Renal cortex interstitium (tissue), 11 donors: ENCODE data around the gene WASF2. TPM values are rescaled to one million over a fixed set of nuclear protein-coding genes. Genes with fewer than 3 reads are reported as not detected.
"Not testable (repeated sequence)": the region's sequence is repeated elsewhere in the genome, so short reads cannot be mapped to it uniquely, and the experiment has no call there.

Experiments used
- DNase-seq, 11 donors: peaks; one replicate each; pipeline ENCODE4 v3.0.0-alpha.2; 2013; ENCODE audit warnings: low read depth in 9 of 11, low spot score in 4 of 11; ENCODE audit errors: extremely low read depth in 1 of 11
- polyA plus RNA-seq, 3 donors: library from polyadenylated mRNA; unstranded; fragments of 120-200 nt; gene quantifications; one replicate each; pipeline ENCODE4 v1.2.1, GENCODE V29; 2013; ENCODE audit not compliant: insufficient read length in 3 of 3

Gene WASF2
- polyA plus RNA-seq, 3 donors = 124 to 151 (median 135) TPM

DNA sequence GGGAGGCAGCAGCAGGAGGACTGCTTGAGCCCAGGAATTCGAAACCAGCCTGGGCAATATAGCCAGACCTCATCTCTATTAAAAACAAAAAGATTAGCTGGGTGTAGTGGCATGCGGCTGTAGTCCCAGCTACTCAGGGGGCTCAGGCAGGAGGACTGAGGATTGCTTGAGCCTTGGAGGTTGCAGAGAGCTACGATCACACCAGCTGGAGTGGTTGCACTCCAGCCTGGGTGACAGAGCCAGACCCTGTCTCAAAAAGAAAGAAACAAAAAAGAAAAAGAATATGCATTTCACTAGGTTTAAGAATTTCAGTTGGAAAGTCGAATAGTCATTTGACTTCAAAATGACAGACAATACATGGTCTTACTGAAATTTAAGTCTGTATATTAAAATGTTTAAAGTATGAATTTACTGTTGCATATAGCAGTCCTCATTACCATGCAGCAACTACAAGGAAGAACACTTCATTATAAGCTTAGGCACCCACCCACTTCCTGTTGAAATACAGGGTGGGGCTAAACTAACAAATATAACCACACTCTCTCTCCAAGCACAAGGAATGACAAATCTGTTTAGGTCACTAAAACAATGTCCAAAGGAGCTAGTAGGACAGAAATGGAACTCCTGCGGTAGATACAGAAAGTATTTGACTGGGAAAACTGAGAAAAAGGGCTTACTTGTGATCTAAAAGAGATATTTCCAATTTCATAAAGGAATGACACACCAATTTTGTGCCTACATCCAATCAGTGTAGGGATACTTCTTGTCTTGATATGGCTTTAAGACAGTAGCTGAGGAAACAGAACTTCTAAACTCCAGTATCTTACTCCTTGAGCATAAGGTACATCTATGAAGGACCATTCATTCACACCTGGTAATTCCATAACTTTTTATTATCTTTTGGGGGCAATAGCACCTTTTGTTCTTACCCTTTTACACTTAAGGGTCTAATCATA lies 53.5 kb downstream of the WASF2 start:
- peak in 1 of 11 donors; percentile 27 for DNase-seq

DNA sequence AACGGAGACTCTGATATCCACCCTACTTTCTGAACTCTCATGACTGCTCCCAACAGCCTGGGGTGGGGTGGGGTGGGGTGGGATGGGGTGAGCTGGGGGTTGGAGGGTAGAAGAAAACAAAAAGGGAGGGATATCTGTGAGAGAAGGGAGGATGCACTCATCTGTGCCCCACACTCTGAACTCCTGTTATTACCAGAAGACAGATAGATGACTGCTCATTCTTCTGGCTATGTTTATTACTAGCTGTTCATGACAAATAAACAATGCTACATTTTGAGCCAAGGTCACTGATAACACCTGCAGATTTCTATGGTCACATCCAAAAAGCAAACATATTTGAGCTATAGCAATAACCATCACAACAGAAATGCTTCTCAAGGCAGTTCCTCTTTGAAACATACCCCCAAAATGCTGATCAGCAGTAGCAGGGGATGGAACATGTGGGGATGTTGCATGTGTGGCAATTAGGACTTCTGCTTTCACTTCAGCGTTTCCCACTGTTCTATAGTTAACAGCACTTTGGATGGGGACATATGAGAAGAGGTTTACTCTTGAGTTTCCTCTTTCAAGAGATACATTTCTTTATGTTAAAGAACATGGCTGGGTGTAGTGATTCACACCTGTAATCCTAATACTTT lies 54.3 kb downstream of the WASF2 start:
- DNase-seq = no peak

DNA sequence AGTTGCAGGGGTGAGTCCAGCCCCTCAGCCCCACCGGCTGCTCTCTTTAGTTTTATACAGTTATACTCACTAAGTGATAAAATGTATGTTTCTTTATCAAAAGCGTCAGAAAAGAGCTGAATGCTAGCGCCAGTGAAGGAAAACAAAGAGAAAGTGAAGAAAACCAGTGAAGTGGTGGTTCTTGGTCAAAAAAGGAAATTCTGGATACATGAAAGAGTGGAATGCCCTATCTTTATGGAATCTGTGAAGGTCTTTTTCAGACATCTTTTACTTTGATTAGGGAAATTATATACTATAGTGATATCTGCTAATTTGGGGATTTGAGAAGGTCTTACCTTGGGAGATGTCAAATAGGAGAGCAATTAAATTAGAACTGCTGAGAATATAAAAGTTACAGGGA lies 56.3 kb downstream of the WASF2 start:
- DNase-seq = no peak

DNA sequence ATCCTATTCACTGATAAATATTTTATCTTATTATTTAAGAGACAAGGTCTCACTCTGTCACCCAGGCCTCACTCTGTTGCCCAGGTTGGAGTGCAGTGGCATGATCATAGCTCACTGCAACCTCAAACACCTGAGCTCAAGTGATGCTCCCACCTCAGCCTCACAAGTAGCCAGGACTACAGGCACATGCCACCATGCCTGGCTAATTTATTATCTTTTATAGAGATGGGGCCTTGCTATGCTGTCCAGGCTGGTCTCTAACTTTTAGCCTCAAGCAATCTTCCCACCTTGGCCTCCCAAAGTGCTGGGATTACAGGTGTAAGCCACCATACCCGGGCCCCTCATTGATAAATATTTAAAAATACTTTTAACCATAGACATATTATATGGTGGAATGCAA lies 57.2 kb downstream of the WASF2 start:
- DNase-seq = not testable (repeated sequence)

DNA sequence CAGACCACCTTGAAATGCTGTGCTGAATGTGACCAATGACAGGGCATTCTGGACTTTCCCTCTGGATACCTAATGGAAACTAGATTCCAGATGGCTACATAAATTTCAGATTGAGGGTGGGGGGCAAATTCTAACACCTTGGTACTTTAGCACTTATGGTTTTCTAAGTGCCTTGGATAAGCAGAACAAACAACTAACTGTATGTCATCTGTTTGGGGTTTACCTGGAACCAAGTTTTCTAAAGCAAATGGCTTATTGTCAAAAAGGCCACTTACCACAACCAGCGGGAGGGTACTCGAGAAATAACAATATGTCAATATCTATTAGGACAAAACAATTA lies 58.4 kb downstream of the WASF2 start:
- DNase-seq = no peak

DNA sequence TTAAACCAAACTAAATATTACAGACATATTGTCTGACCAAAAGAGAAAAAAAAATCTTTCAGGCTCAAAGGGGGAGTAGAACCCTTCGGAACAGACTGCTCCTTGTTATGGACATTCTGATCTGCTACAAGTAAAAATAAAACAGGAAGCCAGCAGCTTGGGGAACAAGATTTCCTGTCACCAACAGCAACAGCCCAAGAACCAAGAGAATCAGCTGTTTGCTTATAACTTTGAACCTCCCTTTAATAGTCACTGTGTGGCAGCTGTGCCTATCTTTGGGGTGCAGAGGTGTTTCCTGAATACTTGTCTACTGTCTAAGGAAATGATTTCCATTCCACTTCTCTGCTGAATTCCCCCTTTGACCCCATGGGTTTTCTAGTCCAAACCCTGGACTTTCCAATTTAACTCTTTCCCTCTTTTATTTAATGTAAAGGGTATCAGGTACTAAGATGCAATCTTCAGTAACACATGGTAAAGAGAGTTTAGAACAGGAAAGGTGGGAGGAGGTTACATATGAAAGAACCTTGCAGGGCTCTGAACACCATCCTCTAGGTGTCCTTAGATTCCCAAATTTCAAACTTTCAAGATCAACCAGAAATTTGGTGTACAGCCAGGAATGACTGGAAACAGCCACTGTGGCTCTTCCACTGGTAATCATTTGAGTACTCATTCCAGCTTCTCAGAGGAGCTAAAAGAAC lies 58.9 kb downstream of the WASF2 start:
- no peak for DNase-seq

DNA sequence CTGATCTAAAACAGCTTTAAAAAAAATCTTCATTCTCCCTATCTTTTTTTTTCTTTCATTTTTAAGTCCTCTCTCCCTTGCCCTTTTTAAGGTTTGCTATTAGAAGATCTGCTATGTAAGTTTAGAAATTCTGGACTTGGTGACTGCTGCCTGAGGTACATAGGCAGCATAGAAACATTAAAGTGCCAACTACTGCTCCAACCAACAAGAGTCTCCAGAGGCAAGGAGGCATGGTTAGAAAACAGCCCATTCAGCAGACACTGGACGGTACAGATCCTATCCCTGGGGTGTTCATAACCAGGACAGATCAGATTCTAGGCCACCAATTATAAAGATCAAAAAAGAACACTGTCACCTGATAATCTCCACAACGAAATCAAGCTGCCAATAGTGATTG lies 60.9 kb downstream of the WASF2 start:
- DNase-seq = no peak

DNA sequence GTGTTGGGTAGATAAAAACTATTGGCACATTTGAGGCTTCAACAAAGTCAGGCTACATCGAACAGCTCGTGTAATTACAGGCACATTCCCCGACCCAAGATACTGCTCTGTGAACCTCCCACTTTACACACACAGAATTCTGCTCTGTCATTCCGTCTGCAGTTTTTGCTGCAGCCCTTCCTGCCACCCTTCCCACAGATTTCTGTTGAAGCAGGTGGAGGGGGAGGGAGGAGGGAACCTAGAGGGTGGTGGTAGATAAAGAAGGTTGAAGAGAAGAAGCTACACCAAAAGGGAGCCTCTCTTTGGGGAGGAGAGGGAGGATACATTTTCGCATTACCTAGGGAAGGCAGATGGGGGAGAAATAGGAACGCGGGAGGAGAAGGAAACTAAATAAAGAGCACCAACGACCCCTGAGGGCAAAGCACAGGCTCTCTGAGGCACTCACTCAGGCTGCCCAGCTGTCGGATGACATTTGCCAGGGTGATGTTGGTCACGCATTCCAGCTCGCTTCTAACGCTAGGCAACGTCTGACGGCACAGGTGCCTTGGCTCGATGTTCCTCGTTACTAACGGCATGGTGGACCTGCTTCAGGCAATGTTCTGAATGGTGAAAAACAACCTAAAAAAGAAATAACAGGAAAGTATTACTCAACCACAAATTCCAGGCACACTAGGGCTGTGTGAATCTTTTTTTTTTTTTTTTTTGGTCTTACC lies 61.5 kb downstream of the WASF2 start:
- DNase-seq = peak in 3 of 11 donors; percentile 45 to 54 (median 51)

DNA sequence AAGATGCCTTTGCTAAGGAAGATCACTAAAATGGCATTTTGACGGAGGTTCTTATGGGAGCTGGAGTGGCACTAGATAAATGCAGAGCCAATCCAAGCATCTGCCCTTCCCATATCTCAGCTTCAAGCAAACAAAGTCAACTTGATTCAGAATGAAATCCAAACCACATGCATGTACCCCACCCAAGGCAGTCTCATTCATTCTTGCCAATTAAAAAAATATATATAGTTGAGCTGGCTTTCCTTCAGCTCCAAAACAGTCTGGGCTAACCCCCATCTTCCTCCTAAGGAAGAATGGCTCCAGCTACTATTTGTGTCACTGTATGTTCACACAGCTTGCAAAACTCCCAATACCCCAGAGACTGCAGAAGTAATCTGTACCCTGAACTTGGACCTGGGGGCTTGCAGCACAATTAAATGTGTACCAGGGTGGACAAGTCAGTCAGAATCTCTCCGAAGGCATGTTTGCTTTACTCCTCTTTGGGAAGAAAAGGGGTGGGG lies 62.1 kb downstream of the WASF2 start:
- DNase-seq = no peak

DNA sequence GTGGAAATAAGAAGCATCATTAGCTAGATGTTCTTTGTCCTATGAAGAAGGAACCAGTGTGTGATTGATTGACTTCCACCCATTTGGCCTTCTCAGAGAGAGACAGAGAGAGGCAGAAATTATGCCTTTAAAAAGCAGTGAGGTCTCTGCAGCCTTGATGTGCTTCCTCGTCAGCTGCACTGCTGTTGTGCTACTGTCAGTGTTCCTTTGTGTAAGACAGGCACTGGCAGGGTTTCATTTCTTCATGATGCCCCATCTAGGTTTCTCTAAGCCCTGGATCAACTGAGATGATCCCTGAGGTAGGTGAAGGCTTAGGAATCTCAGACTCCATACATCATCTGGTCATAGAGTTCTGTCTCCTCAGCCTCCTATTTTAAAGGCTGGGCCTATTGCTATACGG lies 62.6 kb downstream of the WASF2 start:
- DNase-seq = no peak

DNA sequence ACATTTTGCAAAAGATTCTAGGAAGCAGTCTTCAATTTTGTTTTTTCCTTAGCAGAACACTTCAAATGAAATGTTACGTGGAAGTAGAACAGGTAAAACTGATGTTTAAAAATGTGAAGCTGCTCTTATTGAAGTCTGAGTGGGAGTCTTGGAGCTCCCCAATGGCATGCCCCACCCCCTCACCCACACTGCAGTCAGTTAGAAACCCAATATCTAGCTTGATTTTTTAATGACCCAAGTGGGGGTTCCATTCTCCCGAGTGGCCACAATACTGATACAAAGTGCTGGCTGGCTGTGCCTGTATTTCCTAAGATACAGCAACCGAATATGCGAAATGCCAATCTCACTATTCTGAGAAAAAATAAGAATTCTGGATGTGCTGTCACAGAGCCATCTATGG lies 66.3 kb downstream of the WASF2 start:
- DNase-seq = no peak

DNA sequence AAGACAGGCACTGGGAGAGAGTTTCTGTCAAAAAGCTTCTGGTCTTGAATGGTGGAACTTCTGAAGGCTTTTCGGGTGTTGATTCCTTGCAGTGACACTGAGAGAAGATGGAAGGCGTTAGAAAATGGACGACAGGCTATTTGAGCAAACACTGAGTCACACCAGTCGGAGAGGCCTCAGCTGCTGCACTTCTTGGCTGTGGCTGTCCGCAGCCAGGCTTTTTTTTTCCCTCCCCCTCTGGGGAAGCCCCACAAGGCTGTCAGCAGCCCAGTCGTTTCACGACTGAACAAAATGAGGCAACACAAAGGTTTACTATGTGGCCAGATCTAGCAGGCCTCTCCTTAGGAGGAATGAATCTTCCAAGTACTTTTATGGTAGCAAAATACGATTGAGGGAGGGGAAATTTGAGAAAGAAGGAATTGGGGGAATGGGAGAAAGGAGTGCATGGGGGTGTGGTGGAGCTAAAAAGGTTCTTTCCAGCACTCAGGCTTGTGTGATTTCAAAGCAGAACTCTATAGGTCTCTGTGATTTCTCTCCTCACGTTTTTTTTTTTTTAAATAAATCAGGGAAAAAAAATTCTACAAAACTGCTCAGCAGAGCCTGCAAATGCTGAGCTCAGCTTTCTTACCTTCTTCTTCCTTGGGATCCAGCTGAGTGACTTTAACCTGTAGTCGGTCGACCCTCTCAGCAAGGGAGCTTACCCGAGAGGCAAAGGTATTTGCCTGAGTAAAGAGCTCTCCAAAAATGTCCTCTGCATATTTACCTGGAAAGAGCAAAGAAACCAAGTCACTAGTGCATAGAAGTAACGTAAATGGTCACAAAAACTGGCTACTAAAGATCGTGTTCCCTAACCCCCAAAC lies 71.4 kb downstream of the WASF2 start:
- peak in 6 of 11 donors; percentile 40 to 73 (median 56) for DNase-seq

DNA sequence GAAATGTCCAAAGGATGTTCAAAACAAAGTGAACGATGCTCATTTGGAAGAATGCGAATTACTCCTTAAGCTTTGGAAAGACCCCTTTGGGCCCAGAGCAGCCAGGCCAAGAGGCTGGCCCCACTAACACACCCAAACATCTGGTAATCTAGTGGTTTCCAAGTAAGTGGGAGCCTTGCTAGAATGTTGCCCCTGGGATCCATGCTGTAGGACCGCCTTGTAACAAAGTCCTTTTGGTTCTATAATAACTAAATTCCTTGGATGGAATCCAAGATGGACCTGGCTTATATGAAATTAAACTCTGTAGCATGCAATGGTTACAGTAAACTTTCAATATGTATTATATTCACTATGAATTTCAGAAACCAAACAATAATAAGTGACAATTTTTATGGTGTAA lies 72.3 kb downstream of the WASF2 start:
- no peak for DNase-seq

DNA sequence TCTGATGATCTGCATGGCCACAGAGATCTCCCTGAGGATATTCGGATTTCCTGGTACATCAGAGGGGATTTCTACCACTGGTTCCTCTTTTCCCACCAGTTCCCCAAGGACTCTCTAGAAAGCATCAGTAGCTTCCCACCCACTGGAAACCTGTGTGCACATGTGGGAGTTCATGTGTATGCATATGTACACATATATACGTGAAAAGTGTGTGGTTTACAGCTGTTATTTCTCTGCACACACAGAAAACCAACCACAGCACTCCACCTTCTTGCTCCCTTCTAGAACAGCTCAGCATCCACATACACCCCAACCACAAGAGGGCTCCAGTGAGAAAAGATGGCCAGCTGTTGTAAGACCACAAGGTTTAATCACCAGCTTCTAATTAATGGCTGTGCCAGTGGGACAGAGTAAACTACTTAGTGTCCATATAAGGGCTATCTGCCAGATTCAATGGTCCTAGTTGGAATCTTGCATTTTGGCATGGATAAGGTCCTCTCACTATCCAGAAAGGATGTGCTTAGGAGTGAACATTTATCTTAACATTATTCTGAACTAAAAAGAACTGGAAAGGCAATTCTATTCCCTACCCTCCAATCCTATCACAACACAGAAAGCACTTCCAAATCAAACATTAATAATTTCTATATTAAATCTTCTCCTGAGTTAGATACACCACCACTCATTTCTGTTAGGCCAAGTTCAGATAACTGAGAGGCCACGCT lies 73.4 kb downstream of the WASF2 start:
- DNase-seq = no peak

DNA sequence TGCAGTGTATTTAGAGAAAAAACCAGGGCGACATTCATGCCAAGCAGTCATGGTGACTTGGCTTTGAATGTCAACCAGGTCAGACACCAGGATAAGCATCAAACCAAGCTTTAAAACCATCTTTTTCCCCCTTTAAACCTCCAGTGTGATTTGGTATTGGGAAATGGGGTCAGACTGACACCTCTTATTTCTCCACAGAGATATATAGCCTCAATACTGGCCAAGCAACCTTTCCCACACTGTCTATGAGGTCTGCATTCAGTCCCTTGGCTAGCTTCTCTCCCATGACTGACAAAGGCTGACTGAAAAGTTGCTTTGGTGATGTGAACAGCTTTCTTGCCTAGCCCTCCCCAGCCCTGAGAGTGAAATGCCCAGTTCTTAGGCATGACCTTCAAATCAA lies 75.9 kb downstream of the WASF2 start:
- DNase-seq = no peak

DNA sequence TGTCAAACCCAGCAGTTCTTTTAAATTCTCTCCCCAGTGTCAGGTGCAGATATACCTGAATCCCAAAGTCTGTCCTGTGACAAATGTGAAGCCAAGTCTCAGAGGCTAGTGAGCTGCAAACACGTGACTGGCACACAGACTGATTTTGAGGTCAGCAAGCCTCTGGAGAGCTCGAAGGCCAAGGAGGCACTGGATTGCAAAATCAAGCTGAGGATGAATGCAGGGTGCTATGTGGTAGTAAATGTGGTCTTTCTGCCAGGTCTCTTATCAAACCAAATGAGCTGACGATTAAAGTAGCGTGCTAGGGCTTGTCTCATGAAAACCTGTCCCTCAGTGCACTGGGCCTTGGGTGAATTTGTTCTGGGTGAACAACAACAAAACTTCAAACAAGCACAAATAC lies 77.0 kb downstream of the WASF2 start:
- no peak for DNase-seq

DNA sequence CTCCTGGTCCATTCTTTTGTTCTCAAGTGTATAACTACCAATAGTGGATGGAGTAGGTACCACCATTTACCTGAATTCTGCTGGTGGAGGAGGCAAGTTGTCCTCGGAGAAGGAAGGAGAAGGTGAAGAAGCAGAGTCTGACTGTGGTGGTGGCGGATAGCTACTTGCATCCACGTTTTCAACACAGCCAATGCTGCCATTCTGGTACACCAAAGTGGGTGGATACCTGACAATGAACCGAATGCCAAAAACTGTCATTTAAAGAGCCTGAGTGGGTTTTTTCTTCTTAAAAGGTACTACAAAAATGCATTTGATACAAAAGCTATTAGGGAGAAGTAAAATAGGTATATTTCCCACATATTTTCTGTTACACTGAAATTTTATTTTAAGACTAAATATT lies 77.5 kb downstream of the WASF2 start:
- no peak for DNase-seq

DNA sequence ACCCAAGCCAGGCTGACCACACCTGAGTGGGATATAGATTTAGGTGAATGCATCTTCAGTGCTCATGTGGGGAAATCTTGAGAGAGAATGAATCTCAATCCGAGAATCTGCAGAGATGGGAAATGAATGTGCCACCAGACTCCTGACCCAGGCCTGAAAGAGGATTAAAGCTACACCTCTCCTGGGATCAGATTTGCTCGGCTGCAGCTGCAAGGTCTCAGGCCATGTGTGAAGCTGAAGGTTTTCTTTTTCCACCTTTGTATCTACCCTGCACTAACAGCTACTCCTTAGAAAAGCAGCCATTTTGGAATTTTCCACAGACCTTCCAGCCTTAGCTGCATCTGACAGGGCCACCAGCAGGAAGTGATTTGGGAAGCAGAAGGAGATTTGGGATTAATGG lies 79.3 kb downstream of the WASF2 start:
- DNase-seq = no peak
